HEK293 (cell line): ENCODE data around the gene RECK.

Source experiments
- CTCF ChIA-PET: fragments of 350-600 bp; formaldehyde crosslinking; extraction: SDS; loops from one replicate; lab custom pipeline; 2021; ENCODE audit warnings: antibody characterized with exemption; lab: Yijun Ruan, JAX
- POLR2A ChIA-PET: fragments of 300-600 bp; formaldehyde crosslinking; extraction: SDS; loops from one replicate; lab custom pipeline; 2020; ENCODE audit warnings: antibody characterized with exemption, inconsistent platforms; lab: Yijun Ruan, JAX
- H3K27ac ChIP-seq: fragments of 200-500 bp; sonication (Bioruptor generic); 2 replicates; pipeline ENCODE4 v1.5.1; 2014; ENCODE audit warnings: low read depth, low read length, control low read depth, inconsistent platforms; ENCODE audit errors: extremely low read depth
- H3K36me3 ChIP-seq, 2 experiments: fragments of 200-500 bp in 1 of 2; sonication (Bioruptor generic) in 1 of 2; 1 replicate in 1 of 2; 2 replicates in 1 of 2; pipeline ENCODE4 v1.5.1; 2014 to 2017; ENCODE audit warnings: inconsistent platforms in 2 of 2, low read length in 2 of 2; ENCODE audit not compliant: control insufficient read depth in 2 of 2, insufficient read depth in 1 of 2
- H3K4me1 ChIP-seq: fragments of 200-500 bp; sonication (Bioruptor generic); 2 replicates; pipeline ENCODE4 v1.5.1; 2014; ENCODE audit warnings: mild to moderate bottlenecking, low read length, inconsistent platforms; ENCODE audit not compliant: control insufficient read depth, insufficient read depth
- H3K4me3 ChIP-seq: 2 replicates; pipeline ENCODE4 v1.5.1; 2011; ENCODE audit warnings: low read depth, mild to moderate bottlenecking, control low read depth, low read length, moderate library complexity
- H3K9me3 ChIP-seq: fragments of 200-500 bp; sonication (Bioruptor generic); 2 replicates; pipeline ENCODE4 v1.5.1; 2014; ENCODE audit warnings: low read depth, low read length, inconsistent platforms; ENCODE audit not compliant: control insufficient read depth, insufficient read depth
- BCL6B ChIP-seq: fragments of 450-650 bp; formaldehyde crosslinking; IDR thresholded peaks from 2 replicates; pipeline ENCODE4 v1.5.1; 2017; ENCODE audit warnings: missing biosample characterization, missing genetic modification characterization
- GLIS1 ChIP-seq: fragments of 450-650 bp; formaldehyde crosslinking; IDR thresholded peaks from 2 replicates; pipeline ENCODE4 v1.5.1; 2016; ENCODE audit warnings: missing biosample characterization, missing genetic modification characterization
- IKZF3 ChIP-seq: fragments of 450-650 bp; IDR thresholded peaks from 2 replicates; pipeline ENCODE4 v1.5.0; 2018; ENCODE audit warnings: missing biosample characterization, mild to moderate bottlenecking, missing genetic modification characterization, moderate library complexity
- REPIN1 ChIP-seq: fragments of 450-650 bp; formaldehyde crosslinking; IDR thresholded peaks from 2 replicates; pipeline ENCODE4 v1.5.1; 2017; ENCODE audit warnings: missing biosample characterization, missing genetic modification characterization, low read depth
- SCRT1 ChIP-seq: fragments of 450-650 bp; formaldehyde crosslinking; IDR thresholded peaks from 2 replicates; pipeline ENCODE4 v1.5.1; 2016; ENCODE audit warnings: missing biosample characterization, missing genetic modification characterization, borderline replicate concordance
- ZFP37 ChIP-seq: fragments of 450-650 bp; formaldehyde crosslinking; IDR thresholded peaks from 2 replicates; pipeline ENCODE4 v1.5.1; 2016; ENCODE audit warnings: missing biosample characterization, missing genetic modification characterization
- ZFP69B ChIP-seq: fragments of 450-650 bp; formaldehyde crosslinking; IDR thresholded peaks from 2 replicates; pipeline ENCODE4 v1.5.1; 2016; ENCODE audit warnings: missing biosample characterization, missing genetic modification characterization
- ZNF155 ChIP-seq: fragments of 450-650 bp; formaldehyde crosslinking; IDR thresholded peaks from 2 replicates; pipeline ENCODE4 v1.5.1; 2016; ENCODE audit warnings: missing biosample characterization, missing genetic modification characterization
- ZNF157 ChIP-seq: fragments of 450-650 bp; formaldehyde crosslinking; IDR thresholded peaks from 2 replicates; pipeline ENCODE4 v1.5.1; 2016; ENCODE audit warnings: missing biosample characterization, missing genetic modification characterization
- ZNF19 ChIP-seq: fragments of 450-650 bp; formaldehyde crosslinking; IDR thresholded peaks from 2 replicates; pipeline ENCODE4; 2016; ENCODE audit warnings: missing biosample characterization, missing genetic modification characterization, low read depth
- ZNF266 ChIP-seq: fragments of 450-650 bp; formaldehyde crosslinking; IDR thresholded peaks from 2 replicates; pipeline ENCODE4 v1.5.1; 2016; ENCODE audit warnings: missing biosample characterization, missing genetic modification characterization, low read depth
- ZNF366 ChIP-seq: fragments of 450-650 bp; formaldehyde crosslinking; conservative IDR thresholded peaks from 2 replicates; pipeline ENCODE4 v1.5.1; 2016; ENCODE audit warnings: missing biosample characterization, missing genetic modification characterization
- ZNF501 ChIP-seq: fragments of 450-650 bp; formaldehyde crosslinking; IDR thresholded peaks from 2 replicates; pipeline ENCODE4 v1.5.1; 2016; ENCODE audit warnings: missing biosample characterization, missing genetic modification characterization
- ZNF629 ChIP-seq: fragments of 450-650 bp; formaldehyde crosslinking; IDR thresholded peaks from 2 replicates; pipeline ENCODE4 v1.5.1; 2017; ENCODE audit warnings: missing biosample characterization, missing genetic modification characterization
- ZNF639 ChIP-seq: fragments of 450-650 bp; formaldehyde crosslinking; IDR thresholded peaks from 2 replicates; pipeline ENCODE4 v1.5.1; 2016; ENCODE audit warnings: missing biosample characterization, missing genetic modification characterization
- ZNF76 ChIP-seq: fragments of 450-650 bp; formaldehyde crosslinking; IDR thresholded peaks from 2 replicates; pipeline ENCODE4; 2016; ENCODE audit warnings: low read depth, missing biosample characterization, missing genetic modification characterization, borderline replicate concordance
- ZNF791 ChIP-seq: fragments of 450-650 bp; formaldehyde crosslinking; IDR thresholded peaks from 2 replicates; pipeline ENCODE4 v1.5.1; 2016; ENCODE audit warnings: missing biosample characterization, missing genetic modification characterization
- TF ChIP-seq, protein P1 (sequence below): fragments of 450-650 bp; formaldehyde crosslinking; IDR thresholded peaks from 2 replicates; pipeline ENCODE4 v1.5.1; 2016; ENCODE audit warnings: missing biosample characterization, missing genetic modification characterization
- TF ChIP-seq, protein P2 (sequence below): fragments of 450-650 bp; formaldehyde crosslinking; IDR thresholded peaks from 2 replicates; pipeline ENCODE4 v1.5.1; 2016; ENCODE audit warnings: missing biosample characterization, missing genetic modification characterization
- TF ChIP-seq, protein P3 (sequence below): fragments of 450-650 bp; formaldehyde crosslinking; IDR thresholded peaks from 2 replicates; pipeline ENCODE4 v1.5.1; 2016; ENCODE audit warnings: missing biosample characterization, missing genetic modification characterization

The RECK gene

DNA sequence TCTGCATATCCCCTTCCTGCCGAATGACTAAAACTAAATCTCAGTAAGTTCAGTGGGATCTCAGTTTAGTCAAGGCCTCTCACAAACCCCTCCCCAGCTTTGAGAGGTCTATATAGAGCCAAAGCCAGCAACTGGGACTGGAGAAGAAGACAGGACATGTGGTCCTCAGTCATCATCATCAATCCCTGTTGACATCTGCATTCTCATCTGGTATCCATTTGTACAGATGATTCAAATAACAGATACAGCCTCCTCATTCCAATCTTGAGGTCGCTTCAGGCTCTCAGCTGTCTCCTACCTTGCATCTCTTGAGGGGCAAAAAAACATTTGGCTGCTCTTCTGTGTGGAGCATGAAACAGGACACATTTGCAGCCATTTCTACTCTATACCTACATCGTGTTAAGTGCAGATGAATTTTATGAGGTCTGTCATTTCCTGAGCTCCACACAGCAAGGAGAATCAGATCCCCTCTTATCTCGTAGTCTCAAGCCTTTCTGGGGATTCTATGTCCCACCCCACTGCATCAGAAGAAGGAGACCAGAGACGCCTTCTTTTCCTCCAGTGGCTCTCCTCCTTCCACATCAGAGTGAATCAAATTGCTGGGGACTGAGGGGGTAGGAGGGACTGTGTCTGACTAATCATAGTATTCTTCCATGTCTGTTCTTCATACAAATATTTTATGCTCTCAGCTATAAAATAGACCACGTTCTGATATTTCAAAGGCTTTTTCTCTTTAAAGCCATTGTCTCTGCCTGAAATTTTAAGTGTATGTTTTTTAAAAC lies 4.7 kb upstream of the RECK start:
- POLR2A ChIA-PET = interaction anchor here (0.6 kb wide), 1 partner anchor 341 kb away, joined by 5 read pairs; no protein-coding TSS in a partner anchor
- TF ChIP-seq GLIS1 (tag by site-specific recombination) = no peak
- TF ChIP-seq ZNF791 (tag by site-specific recombination) = no peak
- TF ChIP-seq, protein P1, sequence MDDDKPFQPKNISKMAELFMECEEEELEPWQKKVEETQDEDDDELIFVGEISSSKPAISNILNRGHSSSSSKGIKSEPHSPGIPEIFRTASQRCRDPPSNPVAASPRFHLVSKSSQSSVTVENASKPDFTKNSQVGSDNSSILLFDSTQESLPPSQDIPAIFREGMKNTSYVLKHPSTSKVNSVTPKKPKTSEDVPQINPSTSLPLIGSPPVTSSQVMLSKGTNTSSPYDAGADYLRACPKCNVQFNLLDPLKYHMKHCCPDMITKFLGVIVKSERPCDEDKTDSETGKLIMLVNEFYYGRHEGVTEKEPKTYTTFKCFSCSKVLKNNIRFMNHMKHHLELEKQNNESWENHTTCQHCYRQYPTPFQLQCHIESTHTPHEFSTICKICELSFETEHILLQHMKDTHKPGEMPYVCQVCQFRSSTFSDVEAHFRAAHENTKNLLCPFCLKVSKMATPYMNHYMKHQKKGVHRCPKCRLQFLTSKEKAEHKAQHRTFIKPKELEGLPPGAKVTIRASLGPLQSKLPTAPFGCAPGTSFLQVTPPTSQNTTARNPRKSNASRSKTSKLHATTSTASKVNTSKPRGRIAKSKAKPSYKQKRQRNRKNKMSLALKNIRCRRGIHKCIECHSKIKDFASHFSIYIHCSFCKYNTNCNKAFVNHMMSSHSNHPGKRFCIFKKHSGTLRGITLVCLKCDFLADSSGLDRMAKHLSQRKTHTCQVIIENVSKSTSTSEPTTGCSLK (tag by site-specific recombination) = no peak
- TF ChIP-seq ZNF155 = no peak
- no peak for TF ChIP-seq SCRT1 (tag by site-specific recombination)
- TF ChIP-seq ZNF157 (tag by site-specific recombination) = no peak
- no peak for TF ChIP-seq ZNF19 (tag by site-specific recombination)
- no peak for TF ChIP-seq REPIN1 (tag by site-specific recombination)
- TF ChIP-seq ZNF266 = no peak
- TF ChIP-seq ZNF76 = no peak
- TF ChIP-seq ZFP37 = no peak
- TF ChIP-seq, protein P2, sequence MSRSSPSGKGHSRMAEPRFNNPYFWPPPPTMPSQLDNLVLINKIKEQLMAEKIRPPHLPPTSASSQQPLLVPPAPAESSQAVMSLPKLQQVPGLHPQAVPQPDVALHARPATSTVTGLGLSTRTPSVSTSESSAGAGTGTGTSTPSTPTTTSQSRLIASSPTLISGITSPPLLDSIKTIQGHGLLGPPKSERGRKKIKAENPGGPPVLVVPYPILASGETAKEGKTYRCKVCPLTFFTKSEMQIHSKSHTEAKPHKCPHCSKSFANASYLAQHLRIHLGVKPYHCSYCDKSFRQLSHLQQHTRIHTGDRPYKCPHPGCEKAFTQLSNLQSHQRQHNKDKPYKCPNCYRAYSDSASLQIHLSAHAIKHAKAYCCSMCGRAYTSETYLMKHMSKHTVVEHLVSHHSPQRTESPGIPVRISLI (tag by site-specific recombination) = no peak
- Histone ChIP-seq H3K36me3 (no peaks in the 10 kb centered on the region), H3K9me3 (no peaks in the 10 kb centered on the region), H3K4me3 (no peak overlapping the region), H3K4me1 (no peaks in the 10 kb centered on the region), H3K27ac (no peak overlapping the region)
- CTCF ChIA-PET = interaction anchor here (0.5 to 7.5 kb wide), 8 partner anchors 8 to 554 kb away, joined by 3 to 58 read pairs (median 3); no protein-coding TSS in a partner anchor

DNA sequence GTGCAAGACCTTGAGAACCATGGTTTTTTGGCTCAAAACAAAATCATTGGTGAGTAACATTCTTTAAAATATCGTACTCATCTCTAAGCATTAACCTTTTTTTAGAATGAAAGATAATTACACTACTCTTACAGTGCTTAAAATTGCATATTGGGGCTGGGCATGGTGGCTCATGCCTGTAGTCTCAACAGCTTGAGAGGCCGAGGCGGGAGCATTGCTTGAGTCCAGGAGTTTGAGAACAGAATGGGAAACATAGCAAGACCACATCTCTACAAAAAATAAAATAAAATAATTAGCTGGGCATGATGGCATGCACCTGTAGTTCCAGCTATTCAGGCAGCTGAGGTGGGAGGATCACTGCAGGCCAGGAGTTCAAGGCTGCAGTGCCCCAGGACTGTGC lies 2.9 kb upstream of the RECK start:
- Histone ChIP-seq H3K4me3 (no peak overlapping the region), H3K36me3 (no peaks in the 10 kb centered on the region), H3K27ac (no peak overlapping the region), H3K9me3 (no peaks in the 10 kb centered on the region), H3K4me1 (peaks cover 6% of the 10 kb centered on the region)
- ChIA-PET CTCF (interaction anchor here (0.7 to 7.5 kb wide), 2 partner anchors 10 to 79 kb away, joined by 3 to 58 read pairs; no protein-coding TSS in a partner anchor), POLR2A (no interaction called here)
- TF ChIP-seq ZNF501 (tag by site-specific recombination) = no peak
- no peak for TF ChIP-seq GLIS1 (tag by site-specific recombination)
- no peak for TF ChIP-seq BCL6B
- no peak for TF ChIP-seq ZNF639 (tag by site-specific recombination)

- Histone ChIP-seq H3K4me1 (peaks cover 6% of the 10 kb centered on the region), H3K27ac (no peak overlapping the region), H3K9me3 (no peaks in the 10 kb centered on the region), H3K4me3 (no peak overlapping the region), H3K36me3 (no peaks in the 10 kb centered on the region)
- CTCF ChIA-PET = interaction anchor here (0.7 to 7.5 kb wide), 3 partner anchors 11 to 131 kb away, joined by 3 to 58 read pairs (median 3); no protein-coding TSS in a partner anchor
- POLR2A ChIA-PET = no interaction called here
- TF ChIP-seq ZNF629 (tag by site-specific recombination) = no peak
- TF ChIP-seq ZNF366 (tag by site-specific recombination) = no peak
- TF ChIP-seq ZFP69B (tag by site-specific recombination) = no peak
- TF ChIP-seq ZNF155 = no peak
- TF ChIP-seq, protein P3, sequence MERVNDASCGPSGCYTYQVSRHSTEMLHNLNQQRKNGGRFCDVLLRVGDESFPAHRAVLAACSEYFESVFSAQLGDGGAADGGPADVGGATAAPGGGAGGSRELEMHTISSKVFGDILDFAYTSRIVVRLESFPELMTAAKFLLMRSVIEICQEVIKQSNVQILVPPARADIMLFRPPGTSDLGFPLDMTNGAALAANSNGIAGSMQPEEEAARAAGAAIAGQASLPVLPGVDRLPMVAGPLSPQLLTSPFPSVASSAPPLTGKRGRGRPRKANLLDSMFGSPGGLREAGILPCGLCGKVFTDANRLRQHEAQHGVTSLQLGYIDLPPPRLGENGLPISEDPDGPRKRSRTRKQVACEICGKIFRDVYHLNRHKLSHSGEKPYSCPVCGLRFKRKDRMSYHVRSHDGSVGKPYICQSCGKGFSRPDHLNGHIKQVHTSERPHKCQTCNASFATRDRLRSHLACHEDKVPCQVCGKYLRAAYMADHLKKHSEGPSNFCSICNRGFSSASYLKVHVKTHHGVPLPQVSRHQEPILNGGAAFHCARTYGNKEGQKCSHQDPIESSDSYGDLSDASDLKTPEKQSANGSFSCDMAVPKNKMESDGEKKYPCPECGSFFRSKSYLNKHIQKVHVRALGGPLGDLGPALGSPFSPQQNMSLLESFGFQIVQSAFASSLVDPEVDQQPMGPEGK (tag by site-specific recombination) = no peak
- TF ChIP-seq IKZF3 (tag by site-specific recombination) = no peak
These were observed 2.5 kb upstream of the RECK start for GRCh38 chr9:36034234-36034633.
